ENCODE data around the gene TRIM38. TPM values are rescaled to one million over a fixed set of nuclear protein-coding genes. Genes with fewer than 3 reads are reported as not detected.
"Not testable (repeated sequence)": the region's sequence is repeated elsewhere in the genome, so short reads cannot be mapped to it uniquely, and the experiment has no call there.

Gene TRIM38
- total RNA-seq, 4 donors from 2014 or later: 7.7 to 9.0 (median 8.5) TPM

- H3K36me3 ChIP-seq: no peaks in the 10 kb centered on the region
- no peaks in the 10 kb centered on the region for H3K4me1 ChIP-seq
- intact Hi-C loops (cut with DNase I): no loop called here
- no peaks in the 10 kb centered on the region for H3K27me3 ChIP-seq
- no peak overlapping the region for H3K27ac ChIP-seq
- TF ChIP-seq POLR2A (IDR thresholded peaks at IDR 0.05) (no peak), CTCF (IDR thresholded peaks at IDR 0.05) (no peak)
- H3K9me3 ChIP-seq: no peaks in the 10 kb centered on the region
- no peak for DNase-seq
- no peak overlapping the region for H3K4me3 ChIP-seq
Observed at GRCh38 chr6:26006086-26006939, 43.7 kb downstream of the TRIM38 start.

GRCh38 chr6:26006940-26007305 is 44.3 kb downstream of the TRIM38 start:
- H3K9me3 ChIP-seq; H3K27ac ChIP-seq; DNase-seq; H3K4me3 ChIP-seq; H3K27me3 ChIP-seq; H3K36me3 ChIP-seq; intact Hi-C loops (cut with DNase I); H3K4me1 ChIP-seq: not testable (repeated sequence)
- 56 to 66% methylated on average over 1 of the region's 1 CpG for WGBS, 2 donors

- DNase-seq: no peak
- WGBS, 2 donors: 33 to 49% methylated on average over 3 of the region's 3 CpGs
- Histone ChIP-seq H3K4me3 (no peak overlapping the region), H3K9me3 (no peaks in the 10 kb centered on the region), H3K27me3 (no peaks in the 10 kb centered on the region), H3K36me3 (no peaks in the 10 kb centered on the region), H3K4me1 (no peaks in the 10 kb centered on the region), H3K27ac (no peak overlapping the region)
- TF ChIP-seq CTCF (IDR thresholded peaks at IDR 0.05) (no peak), POLR2A (IDR thresholded peaks at IDR 0.05) (no peak)
- intact Hi-C loops (cut with DNase I): no loop called here
Observed at GRCh38 chr6:26008470-26008869, 45.9 kb downstream of the TRIM38 start.

- intact Hi-C loops (cut with DNase I): no loop called here
- Histone ChIP-seq H3K27ac (no peak overlapping the region), H3K9me3 (no peaks in the 10 kb centered on the region), H3K27me3 (no peaks in the 10 kb centered on the region), H3K36me3 (no peaks in the 10 kb centered on the region), H3K4me3 (no peak overlapping the region), H3K4me1 (no peaks in the 10 kb centered on the region)
- DNase-seq: no peak
- 80 to 86% methylated on average over 4 of the region's 4 CpGs for WGBS, 2 donors
- TF ChIP-seq POLR2A (IDR thresholded peaks at IDR 0.05) (no peak), CTCF (IDR thresholded peaks at IDR 0.05) (no peak)
Observed at GRCh38 chr6:26009817-26010216, 47.2 kb downstream of the TRIM38 start.

GRCh38 chr6:26012061-26012460 is 49.5 kb downstream of the TRIM38 start:
- WGBS, 2 donors: 70 to 88% methylated on average over 2 of the region's 2 CpGs
- Histone ChIP-seq H3K36me3 (no peaks in the 10 kb centered on the region), H3K9me3 (no peaks in the 10 kb centered on the region), H3K27ac (no peak overlapping the region), H3K4me1 (peaks cover 2 to 13% (median 8%) of the 10 kb centered on the region in 3 donors), H3K4me3 (no peak overlapping the region), H3K27me3 (no peaks in the 10 kb centered on the region)
- DNase-seq: no peak
- intact Hi-C loops (cut with DNase I): no loop called here
- TF ChIP-seq POLR2A (IDR thresholded peaks at IDR 0.05) (no peak), CTCF (IDR thresholded peaks at IDR 0.05) (no peak)

- WGBS, 2 donors: 95 to 96% methylated on average over 5 of the region's 5 CpGs
- H3K4me1 ChIP-seq: peaks cover 8 to 32% (median 11%) of the 10 kb centered on the region in 3 donors
Observed at GRCh38 chr6:26014386-26014785, 51.8 kb downstream of the TRIM38 start.

More at GRCh38 chr6:26014386-26014785, 51.8 kb downstream of the TRIM38 start:
- H3K4me3 ChIP-seq; H3K36me3 ChIP-seq; H3K27ac ChIP-seq; H3K27me3 ChIP-seq; H3K9me3 ChIP-seq; intact Hi-C loops (cut with DNase I); DNase-seq: not testable (repeated sequence)

All from esophagus squamous epithelium (tissue), 5 donors.